Measurements from ENCODE around the gene SYCE1L. TPM values are rescaled to one million over a fixed set of nuclear protein-coding genes. Genes with fewer than 3 reads are reported as not detected.
"Not testable (repeated sequence)": the region's sequence is repeated elsewhere in the genome, so short reads cannot be mapped to it uniquely, and the experiment has no call there.

Gene SYCE1L
- total and polyA plus RNA-seq, 11 donors: 0.32 to 2.0 (median 0.75) TPM; not detected in 6

DNA sequence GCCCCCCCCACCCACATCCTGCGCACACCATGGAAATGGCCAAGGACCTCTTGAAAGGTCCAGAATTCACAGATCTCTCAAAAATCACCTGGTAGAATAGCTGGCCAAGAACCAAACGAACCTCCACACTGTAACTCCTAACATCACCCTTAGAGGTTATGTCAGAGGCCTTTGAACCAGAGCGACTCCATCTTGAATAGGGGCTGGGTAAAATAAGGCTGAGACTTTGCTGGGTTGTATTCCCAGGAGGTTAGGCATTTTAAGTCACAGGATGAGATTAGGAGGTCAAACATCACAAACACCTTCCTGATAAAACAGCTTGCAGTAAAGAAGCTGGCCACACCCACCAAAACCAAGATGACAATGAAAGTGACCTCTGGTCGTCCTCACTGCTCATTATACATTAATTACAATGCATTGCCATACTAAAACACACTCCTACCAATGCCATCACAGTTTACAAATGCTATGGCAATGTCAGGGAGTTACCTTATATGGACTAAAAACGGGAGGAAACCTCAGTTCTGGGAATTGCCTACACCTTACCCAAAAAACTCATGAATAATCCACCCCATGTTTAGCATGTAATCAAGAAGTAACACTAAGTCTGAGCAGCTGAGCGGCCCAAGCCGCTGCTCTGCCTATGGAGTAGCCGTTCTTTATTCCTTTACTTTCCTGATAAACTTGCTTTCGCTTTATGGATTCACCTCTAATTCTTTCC lies 34.8 kb downstream of the SYCE1L start:
- Histone ChIP-seq H3K27ac (no peak overlapping the region), H3K4me3 (no peak overlapping the region), H3K9me3 (no peaks in the 10 kb centered on the region), H3K36me3 (no peaks in the 10 kb centered on the region), H3K4me1 (peaks cover 0 to 2% (median 0%) of the 10 kb centered on the region in 12 donors), H3K27me3 (peaks cover 0 to 12% (median 2%) of the 10 kb centered on the region in 9 donors)
- TF ChIP-seq, protein P1, sequence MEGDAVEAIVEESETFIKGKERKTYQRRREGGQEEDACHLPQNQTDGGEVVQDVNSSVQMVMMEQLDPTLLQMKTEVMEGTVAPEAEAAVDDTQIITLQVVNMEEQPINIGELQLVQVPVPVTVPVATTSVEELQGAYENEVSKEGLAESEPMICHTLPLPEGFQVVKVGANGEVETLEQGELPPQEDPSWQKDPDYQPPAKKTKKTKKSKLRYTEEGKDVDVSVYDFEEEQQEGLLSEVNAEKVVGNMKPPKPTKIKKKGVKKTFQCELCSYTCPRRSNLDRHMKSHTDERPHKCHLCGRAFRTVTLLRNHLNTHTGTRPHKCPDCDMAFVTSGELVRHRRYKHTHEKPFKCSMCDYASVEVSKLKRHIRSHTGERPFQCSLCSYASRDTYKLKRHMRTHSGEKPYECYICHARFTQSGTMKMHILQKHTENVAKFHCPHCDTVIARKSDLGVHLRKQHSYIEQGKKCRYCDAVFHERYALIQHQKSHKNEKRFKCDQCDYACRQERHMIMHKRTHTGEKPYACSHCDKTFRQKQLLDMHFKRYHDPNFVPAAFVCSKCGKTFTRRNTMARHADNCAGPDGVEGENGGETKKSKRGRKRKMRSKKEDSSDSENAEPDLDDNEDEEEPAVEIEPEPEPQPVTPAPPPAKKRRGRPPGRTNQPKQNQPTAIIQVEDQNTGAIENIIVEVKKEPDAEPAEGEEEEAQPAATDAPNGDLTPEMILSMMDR (IDR thresholded peaks at IDR 0.05): no peak
- TF ChIP-seq POLR2A (IDR thresholded peaks at IDR 0.05): no peak
- DNase-seq (no peak), ATAC-seq (no peak)
- WGBS, 4 donors: 72 to 79% (median 76%) methylated on average over 9 of the region's 9 CpGs
- intact Hi-C loops (cut with DNase I): loop anchor here in 5 of 10 donors (5.0 to 10.0 kb wide), 4 partner anchors 428 to 861 kb away; partner anchors contain the start of gene WWOX (in 1 of the 5)

- Histone ChIP-seq H3K27me3 (peaks cover 0 to 12% (median 2%) of the 10 kb centered on the region in 9 donors), H3K4me1 (peaks cover 0 to 2% (median 0%) of the 10 kb centered on the region in 12 donors), H3K9me3 (no peaks in the 10 kb centered on the region), H3K27ac (no peak overlapping the region), H3K4me3 (no peak overlapping the region), H3K36me3 (no peaks in the 10 kb centered on the region)
- intact Hi-C loops (cut with DNase I): loop anchor here in 8 of 10 donors (5.0 to 10.0 kb wide), 6 partner anchors 423 to 860 kb away; partner anchors contain the start of gene WWOX (in 1 of the 8)
- ATAC-seq (no peak), DNase-seq (no peak)
- TF ChIP-seq, protein P1 (IDR thresholded peaks at IDR 0.05): no peak
- TF ChIP-seq POLR2A (IDR thresholded peaks at IDR 0.05): no peak
- 36 to 43% (median 41%) methylated on average over 11 of the region's 11 CpGs for WGBS, 4 donors
Observed at GRCh38 chr16:77234611-77235010, 35.4 kb downstream of the SYCE1L start.

DNA sequence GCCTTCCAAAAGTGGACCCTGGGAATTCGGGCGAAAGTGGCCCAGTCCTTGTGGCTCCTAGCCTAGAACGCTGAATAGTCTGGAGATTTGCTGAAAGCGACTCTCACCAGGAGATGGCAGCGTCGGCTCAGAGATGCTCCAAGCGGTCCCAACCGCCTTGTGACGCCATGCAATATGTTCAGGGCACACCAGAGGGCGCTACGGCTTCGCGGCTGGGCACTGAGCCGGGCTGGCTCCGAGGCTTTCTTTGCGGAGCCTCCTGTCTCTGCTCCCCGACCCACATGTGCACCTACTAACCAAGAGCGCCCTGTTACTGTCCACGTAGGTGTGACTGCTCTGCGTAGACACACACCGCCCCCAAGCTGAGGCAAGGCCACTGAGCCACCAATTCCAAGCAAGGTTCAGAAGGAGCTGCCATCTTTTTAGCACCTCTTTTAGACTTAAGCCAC lies 36.9 kb downstream of the SYCE1L start:
- ATAC-seq: peak; percentile 93 to 99 (median 98)
- Histone ChIP-seq H3K4me3 (peak overlapping the region in 1 of 12 donors; percentile 23), H3K27ac (no peak overlapping the region), H3K36me3 (no peaks in the 10 kb centered on the region), H3K27me3 (peaks cover 0 to 12% (median 2%) of the 10 kb centered on the region in 9 donors), H3K9me3 (no peaks in the 10 kb centered on the region), H3K4me1 (peaks cover 0 to 2% (median 0%) of the 10 kb centered on the region in 12 donors)
- intact Hi-C loops (cut with DNase I): loop anchor here (1.0 to 10.0 kb wide), 10 partner anchors 347 to 859 kb away; partner anchors contain the start of gene WWOX (in 1 of the 10)
- WGBS, 4 donors: 0 to 2% (median 1%) methylated on average over 20 to 21 of the region's 21 CpGs
- DNase-seq: peak; percentile 81 to 93 (median 83)
- TF ChIP-seq POLR2A (IDR thresholded peaks at IDR 0.05): no peak
- TF ChIP-seq, protein P1 (IDR thresholded peaks at IDR 0.05): peak; percentile 96 to 100 (median 99)

GRCh38 chr16:77238593-77238992 lies 39.4 kb downstream of the SYCE1L start:
- no peak for DNase-seq
- ATAC-seq: no peak
- intact Hi-C loops (cut with DNase I): loop anchor here in 7 of 10 donors (5.0 to 10.0 kb wide), 6 partner anchors 419 to 856 kb away; partner anchors contain the start of gene WWOX (in 1 of the 7)
- Histone ChIP-seq H3K27ac (no peak overlapping the region), H3K27me3 (peaks cover 0 to 11% (median 2%) of the 10 kb centered on the region in 9 donors), H3K4me3 (no peak overlapping the region), H3K9me3 (no peaks in the 10 kb centered on the region), H3K36me3 (no peaks in the 10 kb centered on the region), H3K4me1 (peaks cover 0 to 2% (median 0%) of the 10 kb centered on the region in 12 donors)
- TF ChIP-seq POLR2A (IDR thresholded peaks at IDR 0.05): no peak
- TF ChIP-seq, protein P1 (IDR thresholded peaks at IDR 0.05): no peak
- WGBS, 4 donors: 78 to 85% (median 81%) methylated on average over 5 of the region's 5 CpGs

GRCh38 chr16:77242471-77242870 lies 43.3 kb downstream of the SYCE1L start:
- H3K27me3 ChIP-seq; DNase-seq; H3K9me3 ChIP-seq; H3K36me3 ChIP-seq; H3K27ac ChIP-seq; ATAC-seq; intact Hi-C loops (cut with DNase I); H3K4me3 ChIP-seq; H3K4me1 ChIP-seq: not testable (repeated sequence)
- 91 to 93% (median 92%) methylated on average over 5 of the region's 5 CpGs for WGBS, 4 donors
